GM12892 (cell line): ENCODE data around the gene ACTBL2.

Experiments used
- DNase-seq: peaks from one replicate; pipeline ENCODE4 v3.0.0; 2011; ENCODE audit not compliant: insufficient read length
- FAIRE-seq: peaks from 2 replicates; lab custom pipeline; 2011; peaks lifted over from hg19 to GRCh38; lab: Jason Lieb, UNC
- POLR2A ChIP-seq: IDR thresholded peaks from 2 replicates; pipeline ENCODE4 v1.6.1; 2011; ENCODE audit warnings: low read depth, low read length, control low read depth
- POLR2AphosphoS5 ChIP-seq: IDR thresholded peaks from 2 replicates; pipeline ENCODE4 v1.6.1; 2011; ENCODE audit warnings: low read depth, low read length, control low read depth
- TAF1 ChIP-seq: IDR thresholded peaks from 2 replicates; pipeline ENCODE4 v1.6.1; 2011; ENCODE audit warnings: low read depth, mild to moderate bottlenecking, control low read depth, low read length, borderline replicate concordance

ACTBL2 gene

DNA sequence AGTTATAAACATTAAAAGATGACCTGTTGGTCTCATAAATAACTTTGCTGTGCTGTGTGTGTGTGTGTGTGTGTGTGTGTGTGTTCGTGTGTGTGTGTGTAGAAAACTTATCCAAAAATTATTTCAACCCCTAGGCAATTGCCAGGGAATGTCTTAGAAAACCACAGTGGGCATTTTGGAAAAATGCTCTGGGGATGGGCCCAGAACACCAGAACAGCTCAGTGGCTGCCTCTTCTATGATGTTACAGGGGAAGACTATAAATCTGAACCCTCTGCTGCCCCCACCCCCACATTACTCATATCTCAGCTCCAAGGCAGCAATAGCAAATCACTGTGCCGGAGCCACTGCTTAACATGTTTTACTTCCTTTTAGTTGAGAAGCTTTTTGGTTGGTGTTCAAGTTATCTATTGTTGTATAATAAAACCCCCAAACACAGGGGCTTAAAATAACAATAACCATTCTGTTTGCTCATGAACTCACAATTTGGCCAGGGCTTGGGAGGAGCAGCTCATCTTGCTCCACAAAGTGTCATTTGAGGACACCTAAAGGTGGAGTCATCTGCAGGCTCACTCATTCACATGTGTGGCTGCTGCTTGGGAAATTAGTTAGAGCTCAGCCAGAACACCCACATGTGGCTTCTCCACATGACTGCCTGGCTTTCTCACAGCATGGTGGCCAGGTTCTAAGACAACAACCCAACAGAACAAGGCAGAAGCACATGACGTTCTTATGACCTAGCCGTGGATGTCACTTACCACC is 40.4 kb downstream of the ACTBL2 start:
- DNase-seq, result no peak
- TF ChIP-seq TAF1 (no peak), POLR2A (no peak), POLR2AphosphoS5 (no peak)
- FAIRE-seq, result no peak

DNA sequence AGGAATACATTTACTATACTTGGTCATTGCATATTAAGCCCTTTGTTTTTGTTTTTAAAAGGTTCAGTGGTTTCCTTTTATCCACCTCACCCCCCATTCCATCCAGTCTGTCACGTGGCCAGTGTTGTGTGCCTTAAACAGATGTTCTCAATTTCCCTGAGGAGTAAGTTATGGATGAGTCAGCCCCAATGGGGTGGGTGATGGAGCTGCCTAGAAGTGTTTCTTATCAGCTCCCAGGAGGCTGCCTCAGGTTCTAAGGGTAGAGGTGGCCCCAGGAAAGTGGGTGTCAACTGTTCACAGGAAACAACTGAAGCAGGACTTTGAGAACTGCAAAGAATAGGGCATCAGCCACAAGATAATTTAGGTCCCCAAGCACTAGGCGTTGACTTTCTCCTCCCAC is 41.1 kb downstream of the ACTBL2 start:
- TF ChIP-seq POLR2A, result no peak
- DNase-seq (no peak), FAIRE-seq (no peak)

- TF ChIP-seq TAF1, result no peak
- no peak for TF ChIP-seq POLR2A
- TF ChIP-seq POLR2AphosphoS5, result no peak
- no peak for DNase-seq
- no peak for FAIRE-seq
Observed at GRCh38 chr5:57439601-57440000, 43.0 kb downstream of the ACTBL2 start.

- no peak for FAIRE-seq
- TF ChIP-seq POLR2AphosphoS5 (no peak), POLR2A (no peak), TAF1 (no peak)
- no peak for DNase-seq
Observed at GRCh38 chr5:57437976-57438805, 44.4 kb downstream of the ACTBL2 start.

GRCh38 chr5:57436586-57436985 is 46.0 kb downstream of the ACTBL2 start:
- TF ChIP-seq TAF1 (no peak), POLR2AphosphoS5 (no peak)
- FAIRE-seq, result no peak
- no peak for DNase-seq

GRCh38 chr5:57435701-57436134 is 46.9 kb downstream of the ACTBL2 start:
- no peak for FAIRE-seq
- TF ChIP-seq POLR2AphosphoS5 (no peak), POLR2A (no peak), TAF1 (no peak)
- DNase-seq, result no peak

DNA sequence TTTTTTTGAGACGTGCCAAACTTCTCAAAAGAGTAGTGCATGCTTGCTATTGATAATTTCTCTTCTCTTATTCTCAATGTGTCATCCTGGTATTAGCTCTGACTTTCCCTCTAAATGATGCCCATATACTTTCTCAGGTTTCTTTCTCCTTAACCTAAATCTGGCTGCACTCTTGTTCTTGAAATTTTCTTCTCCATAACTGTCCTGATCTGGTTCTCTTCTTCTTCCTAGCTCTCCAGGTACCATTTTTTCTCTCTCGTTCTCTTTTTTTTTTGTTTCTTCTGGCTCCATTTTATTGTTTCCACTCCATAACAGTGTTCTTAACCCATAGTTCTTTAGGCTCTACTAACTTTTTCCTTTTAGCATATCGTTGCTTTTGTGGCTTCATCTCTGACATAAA is 47.9 kb downstream of the ACTBL2 start:
- no peak for DNase-seq
- no peak for TF ChIP-seq POLR2AphosphoS5
- no peak for FAIRE-seq

DNA sequence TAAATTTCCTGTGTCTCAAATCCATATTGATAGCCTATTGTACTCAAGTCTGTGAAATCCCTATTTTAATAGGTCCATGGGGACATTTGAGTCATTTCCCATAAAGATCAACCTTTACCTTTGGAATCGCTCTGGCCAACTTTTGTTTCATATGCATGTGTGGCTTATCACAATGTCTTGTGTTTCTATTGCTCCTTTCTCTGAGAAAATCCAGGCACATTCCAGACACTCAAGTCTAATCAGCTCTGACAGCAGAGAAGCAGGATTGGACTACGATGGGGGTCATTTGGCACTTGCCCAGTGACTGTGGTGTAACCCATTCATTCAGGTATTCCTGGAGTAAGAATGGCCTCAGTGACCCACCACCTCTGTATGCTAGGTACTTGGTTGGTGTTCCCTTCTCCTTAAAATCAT is 48.4 kb downstream of the ACTBL2 start:
- DNase-seq, result no peak
- TF ChIP-seq POLR2AphosphoS5 (no peak), POLR2A (no peak), TAF1 (no peak)
- FAIRE-seq, result no peak

GRCh38 chr5:57432876-57433275 is 49.7 kb downstream of the ACTBL2 start:
- DNase-seq (no peak), FAIRE-seq (no peak)
- TF ChIP-seq TAF1 (no peak), POLR2A (no peak), POLR2AphosphoS5 (no peak)

- no peak for TF ChIP-seq POLR2A
- TF ChIP-seq POLR2AphosphoS5, result no peak
- TF ChIP-seq TAF1, result no peak
- FAIRE-seq, result no peak
- DNase-seq, result no peak
Observed at GRCh38 chr5:57431759-57432158, 50.9 kb downstream of the ACTBL2 start.
